Measurements from ENCODE around the gene ZFAND5. TPM values are rescaled to one million over a fixed set of nuclear protein-coding genes. Genes with fewer than 3 reads are reported as not detected.
A peak's percentile ranks its signal among the peaks of the same experiment; 100 is the strongest.

Gene ZFAND5
- polyA plus RNA-seq, 3 donors, result 197 to 212 (median 212) TPM

DNA sequence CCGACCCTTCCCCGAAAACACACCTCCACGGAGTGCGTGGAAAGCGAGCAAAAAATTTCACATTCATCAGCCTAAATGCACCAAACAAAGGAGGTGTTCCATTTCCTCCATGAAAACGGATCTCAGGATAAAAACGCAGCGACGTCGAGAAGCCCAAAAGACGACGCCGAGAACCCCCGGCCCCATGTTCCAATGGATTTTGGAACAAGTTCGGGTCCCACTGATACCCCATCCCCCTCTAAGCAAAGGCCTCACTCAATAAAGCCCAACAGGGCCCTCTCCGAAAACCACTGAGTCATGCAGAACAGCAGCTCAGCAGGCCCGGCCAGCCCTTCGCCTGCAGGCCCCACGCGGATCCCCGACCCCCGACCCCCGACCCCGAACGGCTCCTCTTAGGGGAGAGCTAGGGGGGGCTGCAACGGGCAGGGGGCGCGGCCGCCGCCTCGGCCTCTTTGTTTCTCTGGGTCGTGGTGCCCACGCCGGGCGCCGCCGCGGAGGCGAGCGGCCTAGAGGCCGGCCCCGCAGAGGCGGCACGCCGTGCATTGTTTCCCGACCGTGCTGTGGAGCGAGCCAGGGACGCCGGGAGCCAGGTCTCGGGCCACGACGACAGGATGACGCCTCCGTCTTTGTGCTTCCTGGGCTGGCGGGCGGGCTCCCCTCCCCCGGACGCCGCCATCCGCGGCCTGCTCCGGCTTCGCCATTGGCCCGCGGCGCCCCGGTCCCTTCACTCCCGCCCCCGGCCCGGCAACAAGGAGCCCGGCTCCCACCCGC, 915 bp downstream of the ZFAND5 start:
- DNase-seq (ENCODE audit: low read depth in 3 of 3, low spot score in 2 of 3), result peak in 2 of 3 donors; percentile 41 to 45

DNA sequence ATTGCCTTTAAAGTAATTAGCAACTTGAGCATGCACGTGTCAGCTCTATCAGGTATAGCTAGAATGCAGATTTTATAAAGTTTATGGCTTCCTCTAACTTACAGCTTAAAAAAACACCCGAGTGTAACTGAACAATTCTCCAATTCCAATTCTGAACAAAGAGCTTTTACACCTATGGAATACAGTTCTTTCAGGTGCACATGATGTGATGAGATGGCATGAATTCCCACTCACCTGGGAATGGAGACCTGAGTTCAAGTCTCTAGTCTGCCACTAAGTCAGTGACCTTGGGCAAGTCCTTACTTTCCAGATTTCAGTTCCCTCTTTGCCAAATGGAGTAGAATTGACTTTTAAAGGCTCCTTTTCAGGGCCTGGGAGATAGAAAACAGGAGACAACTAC, 1.8 kb downstream of the ZFAND5 start:
- peak in 1 of 3 donors; percentile 18 for DNase-seq (ENCODE audit: low read depth in 3 of 3, low spot score in 2 of 3)

DNA sequence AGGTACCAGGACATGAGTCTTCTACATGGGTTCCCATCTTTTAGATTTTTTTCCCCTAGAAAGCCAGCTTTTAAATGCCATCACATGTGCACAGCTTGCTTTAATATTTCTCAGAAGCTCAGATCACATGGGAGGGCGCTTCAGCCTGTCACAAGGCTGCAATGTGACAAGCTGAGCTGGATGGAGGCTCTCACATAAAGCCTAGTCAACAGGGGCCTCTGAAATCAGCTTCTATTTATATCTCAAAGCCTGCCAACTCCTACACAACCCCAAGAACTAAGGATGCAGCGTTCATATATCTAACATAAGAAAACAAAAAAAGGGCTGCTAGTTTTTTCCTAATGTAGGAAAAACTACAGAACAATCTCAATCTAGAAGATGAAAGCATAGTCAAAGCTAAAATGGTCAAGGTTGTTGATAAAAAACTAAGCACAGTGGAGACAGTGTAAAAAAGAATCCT, 2.3 kb downstream of the ZFAND5 start:
- peak; percentile 38 to 68 (median 53) for DNase-seq (ENCODE audit: low read depth in 3 of 3, low spot score in 2 of 3)

DNA sequence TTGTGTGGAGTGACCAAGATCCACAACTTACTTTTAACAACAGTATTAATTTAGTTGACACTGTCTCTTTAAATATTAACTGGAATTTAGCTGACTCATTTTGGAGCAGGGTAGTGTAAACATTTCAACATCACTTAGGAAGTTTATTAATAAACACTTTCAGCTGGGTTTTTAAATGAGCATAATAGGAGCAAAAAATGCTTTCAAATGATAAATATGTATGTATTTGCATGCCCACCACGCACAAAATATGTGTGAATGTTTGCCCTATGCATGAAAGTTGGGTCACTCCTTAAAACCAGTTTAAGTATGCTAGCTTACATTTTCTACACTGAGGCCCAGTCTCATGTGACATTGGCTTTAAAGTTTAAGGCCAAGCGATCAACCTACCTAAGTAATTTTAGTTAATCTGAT, 2.9 kb downstream of the ZFAND5 start:
- no peak for DNase-seq (ENCODE audit: low read depth in 3 of 3, low spot score in 2 of 3)

DNA sequence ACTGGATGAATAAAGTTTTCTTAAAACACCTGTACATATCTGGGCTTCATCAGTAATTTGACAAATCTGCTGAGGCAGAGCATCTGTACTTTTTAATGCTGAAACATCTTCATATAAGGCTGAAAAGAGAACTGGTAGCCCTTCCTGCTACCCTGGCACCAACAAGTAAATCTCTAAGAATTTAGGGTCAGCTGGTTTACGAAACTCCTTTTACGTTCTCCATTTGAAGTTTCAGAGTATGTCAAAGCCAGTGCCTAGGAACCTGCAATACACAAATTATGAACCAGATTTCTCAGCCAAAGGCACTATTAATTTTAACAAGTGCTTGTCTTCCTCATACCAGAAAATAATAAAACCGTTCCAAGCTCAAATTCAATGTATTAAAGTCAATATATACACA, 3.8 kb downstream of the ZFAND5 start:
- no peak for DNase-seq (ENCODE audit: low read depth in 3 of 3, low spot score in 2 of 3)

DNA sequence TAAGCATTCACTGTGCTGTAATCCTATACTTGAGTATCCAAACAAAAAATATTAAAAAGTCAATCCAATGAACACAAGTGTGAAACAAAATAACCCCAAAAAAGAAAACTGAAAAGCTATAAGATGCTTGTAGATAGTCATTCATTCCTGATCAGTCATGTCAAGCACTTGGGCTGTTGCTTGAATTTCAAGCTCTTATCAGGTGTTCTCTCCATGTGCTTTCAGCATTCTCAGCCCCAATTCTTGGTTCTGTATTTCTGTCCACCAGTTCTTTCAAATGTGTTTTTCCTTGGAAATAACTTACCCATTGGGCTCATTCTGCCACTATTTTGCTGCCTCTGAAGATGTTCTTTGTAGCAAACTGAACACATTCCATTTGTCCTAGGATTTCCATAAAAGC, 4.7 kb downstream of the ZFAND5 start:
- no peak for DNase-seq (ENCODE audit: low read depth in 3 of 3, low spot score in 2 of 3)

DNA sequence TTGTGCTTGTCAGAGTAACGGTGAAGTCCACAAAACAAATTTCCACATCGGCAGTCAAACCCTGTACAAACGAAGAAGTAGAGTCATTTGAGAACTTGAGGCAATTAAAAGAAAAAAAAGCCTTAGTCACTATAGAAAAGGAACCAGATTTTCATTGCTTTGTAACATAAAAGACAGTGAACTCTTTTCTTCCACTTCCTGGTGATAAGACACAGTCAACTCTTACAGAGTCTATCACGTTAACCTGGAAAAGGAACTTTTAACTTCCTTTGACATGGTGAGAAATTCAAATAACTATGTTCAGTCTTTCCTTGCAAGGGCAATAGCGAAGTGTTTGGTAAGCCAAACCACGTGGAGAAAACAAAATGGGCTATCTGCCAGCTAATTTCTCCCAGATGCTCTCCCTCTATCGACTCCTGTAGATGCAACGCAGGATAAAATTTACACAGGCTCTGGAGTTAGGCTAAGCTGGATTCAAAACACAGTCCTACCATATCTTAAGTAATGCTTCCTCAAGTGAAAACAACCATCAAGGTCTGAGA, 8.9 kb downstream of the ZFAND5 start:
- no peak for DNase-seq (ENCODE audit: low read depth in 3 of 3, low spot score in 2 of 3)

DNA sequence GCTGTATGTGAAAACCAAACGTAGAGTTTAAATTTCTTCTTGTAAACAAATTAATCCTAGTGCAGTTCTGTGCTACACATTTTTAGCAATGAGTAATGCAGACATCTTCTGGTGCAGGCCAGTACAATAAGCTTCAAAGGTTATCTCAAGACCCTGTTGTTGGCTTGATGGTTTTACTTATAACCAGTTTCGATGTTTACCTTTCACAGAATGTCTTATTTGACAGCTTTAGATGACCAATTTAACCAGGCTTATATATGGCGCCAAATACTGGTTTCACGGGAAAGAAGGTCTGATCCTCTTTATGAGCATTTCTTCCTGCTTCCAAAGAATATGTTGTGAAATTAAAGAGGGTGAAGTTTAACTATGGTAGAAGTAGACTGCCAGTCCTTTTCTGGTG, 9.9 kb downstream of the ZFAND5 start:
- no peak for DNase-seq (ENCODE audit: low read depth in 3 of 3, low spot score in 2 of 3)

DNA sequence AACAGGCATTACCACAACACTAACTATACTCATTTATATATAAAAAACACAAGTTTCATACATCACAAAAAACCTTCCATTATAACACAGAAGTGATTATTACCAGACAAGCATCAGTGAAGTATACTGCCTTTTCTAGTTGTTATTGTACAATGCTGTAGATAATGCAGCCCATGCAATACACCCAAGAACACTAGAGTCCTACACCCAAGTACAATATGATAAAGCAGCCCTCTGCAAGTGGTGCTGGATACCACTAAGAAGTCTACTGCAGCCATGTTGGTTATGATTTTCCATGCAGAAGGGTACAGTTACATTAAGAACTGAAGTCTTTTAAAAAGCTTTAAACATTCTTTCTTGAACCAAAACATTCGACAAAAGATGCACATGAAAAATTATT, 10.3 kb downstream of the ZFAND5 start:
- no peak for DNase-seq (ENCODE audit: low read depth in 3 of 3, low spot score in 2 of 3)

DNA sequence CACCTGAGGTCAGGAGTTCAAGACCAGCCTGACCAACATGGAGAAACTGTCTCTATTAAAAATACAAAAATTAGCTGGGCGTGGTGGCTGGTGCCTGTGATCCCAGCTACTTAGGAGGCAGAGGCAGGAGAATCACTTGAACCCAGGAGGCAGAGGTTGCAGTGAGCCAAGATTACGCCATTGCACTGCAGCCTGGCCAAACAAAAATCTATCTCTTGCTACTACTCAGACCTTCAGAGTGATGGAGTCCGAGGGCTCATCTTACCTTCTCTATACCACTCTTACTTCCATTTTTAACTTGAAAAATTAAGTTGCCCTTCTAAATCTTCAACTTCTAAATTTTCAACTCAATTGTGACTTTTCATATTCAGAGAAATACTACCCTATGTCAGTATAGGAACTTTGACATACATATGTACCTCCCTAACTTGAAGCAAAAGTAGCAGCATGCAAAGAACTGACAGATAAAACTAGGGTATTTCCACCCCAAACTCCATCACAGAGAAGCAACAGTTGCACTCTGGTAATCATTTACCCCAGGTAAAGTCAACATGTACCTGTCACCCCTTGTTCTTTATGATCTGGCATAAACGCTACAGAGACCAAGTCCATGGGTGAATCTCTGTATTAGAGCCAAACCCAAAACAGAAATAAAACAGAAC, 11.4 kb downstream of the ZFAND5 start:
- no peak for DNase-seq (ENCODE audit: low read depth in 3 of 3, low spot score in 2 of 3)

DNA sequence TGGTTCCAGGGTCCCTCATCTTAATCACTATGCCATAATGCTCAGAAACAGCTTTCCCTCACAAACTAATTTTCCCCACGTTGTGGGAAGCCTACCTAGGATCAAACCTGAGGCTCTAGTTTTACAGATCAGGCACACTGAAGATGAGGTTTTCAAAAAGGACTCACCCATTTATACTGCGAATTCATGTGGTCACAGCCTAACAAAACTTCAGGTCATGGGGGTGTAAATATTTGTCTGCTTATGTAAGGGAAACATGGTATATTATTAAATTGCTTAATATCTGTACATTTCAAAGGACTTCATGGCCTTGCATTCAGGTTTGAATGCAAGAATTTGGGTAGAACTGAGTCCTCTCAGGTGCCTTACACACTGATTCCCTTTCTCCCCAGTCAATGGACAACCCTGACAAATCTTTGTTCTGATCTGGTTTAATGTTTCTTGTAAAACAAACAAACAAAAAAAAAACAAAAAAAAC, 12.1 kb downstream of the ZFAND5 start:
- no peak for DNase-seq (ENCODE audit: low read depth in 3 of 3, low spot score in 2 of 3)

DNA sequence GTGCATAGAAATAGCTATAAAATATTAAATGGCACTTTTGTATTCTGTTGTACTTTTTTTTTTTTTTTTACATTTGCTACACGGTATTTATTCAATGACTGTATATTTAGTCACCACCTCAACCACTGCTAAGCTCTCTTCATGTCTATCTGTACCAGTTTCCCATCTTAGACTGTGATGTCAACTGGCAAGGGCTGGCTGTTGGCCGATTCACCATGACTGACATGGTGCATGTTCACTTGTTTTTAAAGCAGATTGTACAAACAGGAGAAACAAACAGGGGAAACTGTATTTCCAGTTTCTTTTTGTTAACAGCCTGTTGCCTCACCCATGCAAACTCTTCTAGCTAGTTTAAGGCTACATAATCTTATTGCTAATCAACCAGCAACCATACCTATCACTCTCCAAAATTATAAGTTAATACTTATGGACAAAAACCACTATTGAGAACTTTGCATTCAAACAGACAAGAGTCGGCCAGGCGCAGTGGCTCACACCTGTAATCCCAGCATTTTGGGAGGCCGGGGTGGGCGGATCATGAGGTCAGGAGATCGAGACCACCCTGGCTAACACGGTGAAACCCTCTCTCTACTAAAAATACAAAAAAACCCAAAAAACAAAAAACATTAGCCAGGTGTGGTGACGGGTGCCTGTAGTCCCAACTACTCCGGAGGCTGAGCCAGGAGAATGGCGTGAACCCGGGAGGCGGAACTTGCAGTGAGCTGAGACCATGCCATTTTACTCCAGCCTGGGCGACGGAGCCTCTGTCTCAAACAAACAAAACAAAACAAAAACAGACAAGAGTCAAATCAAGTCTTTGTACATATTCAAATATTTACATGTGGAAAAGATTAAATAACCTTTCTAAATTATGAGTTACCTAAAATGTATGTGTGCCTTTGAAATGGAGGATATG, 13.2 kb downstream of the ZFAND5 start:
- DNase-seq (ENCODE audit: low read depth in 3 of 3, low spot score in 2 of 3), result no peak

DNA sequence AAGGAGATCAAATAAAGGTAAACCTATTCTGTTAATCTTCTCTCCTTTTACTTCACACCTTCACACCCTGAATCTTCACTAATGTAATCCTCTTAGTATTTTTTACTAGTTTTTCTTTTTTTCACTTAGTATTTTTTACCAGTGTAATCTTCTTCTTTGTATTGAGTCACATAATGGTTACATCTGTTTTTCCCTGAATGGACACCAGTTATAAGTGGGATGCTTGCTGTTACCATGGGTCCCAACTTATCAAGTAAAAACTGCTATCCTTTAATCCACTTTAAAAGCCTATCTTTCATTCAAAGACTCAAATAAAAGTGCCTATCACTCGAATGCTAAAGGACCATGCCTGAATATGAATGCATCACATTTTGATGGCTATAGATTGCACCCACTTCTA, 15.1 kb downstream of the ZFAND5 start:
- DNase-seq (ENCODE audit: low read depth in 3 of 3, low spot score in 2 of 3), result no peak

DNA sequence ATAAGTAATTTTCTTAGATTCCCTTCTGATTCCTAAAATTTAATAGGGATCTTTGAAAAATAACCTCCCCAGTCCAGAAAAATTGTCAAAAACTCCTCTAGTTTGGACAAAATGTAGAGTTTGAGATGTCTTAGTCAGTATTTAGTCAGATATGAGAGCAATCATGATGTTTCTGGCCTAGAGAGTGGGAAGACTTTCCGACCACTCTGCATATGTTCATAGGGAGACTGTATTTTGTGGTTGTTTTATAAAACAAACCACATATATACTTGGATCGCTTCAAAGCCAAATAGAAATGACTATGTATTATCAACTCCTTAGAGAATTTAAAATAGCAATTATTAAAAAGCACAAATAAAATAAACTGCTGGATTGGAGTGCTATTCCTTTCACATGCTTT, 15.8 kb downstream of the ZFAND5 start:
- DNase-seq (ENCODE audit: low read depth in 3 of 3, low spot score in 2 of 3), result no peak

DNA sequence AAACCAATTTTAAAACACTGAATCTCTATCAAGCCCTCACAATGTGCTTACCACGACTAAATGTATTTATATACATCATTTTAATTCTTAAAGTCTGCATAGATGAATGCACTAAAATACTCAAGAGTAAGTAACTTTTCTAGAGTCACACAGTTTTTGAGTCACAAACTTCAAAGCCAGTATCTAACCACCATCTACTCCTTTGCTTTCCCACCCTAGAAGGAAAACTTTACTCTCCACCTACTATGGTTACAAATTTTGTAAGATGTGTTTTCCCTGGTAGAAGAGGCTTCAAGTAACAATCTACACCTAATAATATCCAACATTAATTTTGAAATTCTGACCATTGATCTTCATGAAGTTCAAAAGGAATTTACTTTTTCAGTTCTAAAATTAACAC, 18.7 kb downstream of the ZFAND5 start:
- no peak for DNase-seq (ENCODE audit: low read depth in 3 of 3, low spot score in 2 of 3)

DNA sequence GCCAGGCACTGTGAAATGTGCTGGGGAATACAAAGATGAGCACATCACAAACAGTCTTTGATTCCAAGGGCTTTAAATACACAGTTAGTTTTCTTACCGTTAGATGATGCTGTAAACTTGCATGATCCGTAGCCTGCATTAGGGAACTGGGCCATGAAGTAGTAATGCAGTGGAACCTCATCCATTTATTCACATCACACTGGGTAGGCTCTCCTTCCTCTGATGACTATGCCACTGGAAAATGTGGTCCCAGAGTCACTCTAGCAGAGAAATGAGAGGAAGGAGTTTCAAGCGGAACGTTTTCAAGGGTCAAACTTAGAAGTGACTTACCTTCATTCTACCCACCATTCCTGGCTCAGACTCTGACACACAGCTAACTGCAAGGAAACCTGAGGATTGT, 26.4 kb downstream of the ZFAND5 start:
- no peak for DNase-seq (ENCODE audit: low read depth in 3 of 3, low spot score in 2 of 3)

DNA sequence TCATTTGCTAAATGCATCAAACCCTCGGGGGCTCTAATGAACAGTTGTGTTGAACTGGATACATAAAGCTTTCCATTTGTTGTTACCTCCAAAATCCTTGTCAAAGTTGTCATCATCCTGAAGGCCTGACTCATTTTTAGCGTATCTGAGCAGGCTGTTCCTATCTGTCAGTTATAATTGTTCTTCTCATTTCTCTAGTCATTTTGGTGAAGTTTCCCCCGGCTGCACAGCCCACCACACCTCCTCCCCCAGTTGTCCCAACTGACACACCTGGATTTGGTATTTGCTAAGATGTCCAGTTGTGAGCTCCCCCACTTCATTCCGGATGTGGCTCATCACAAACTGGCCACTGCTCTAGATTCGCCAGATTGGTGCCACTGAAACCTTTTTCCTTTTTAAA, 27.7 kb downstream of the ZFAND5 start:
- DNase-seq (ENCODE audit: low read depth in 3 of 3, low spot score in 2 of 3), result no peak

DNA sequence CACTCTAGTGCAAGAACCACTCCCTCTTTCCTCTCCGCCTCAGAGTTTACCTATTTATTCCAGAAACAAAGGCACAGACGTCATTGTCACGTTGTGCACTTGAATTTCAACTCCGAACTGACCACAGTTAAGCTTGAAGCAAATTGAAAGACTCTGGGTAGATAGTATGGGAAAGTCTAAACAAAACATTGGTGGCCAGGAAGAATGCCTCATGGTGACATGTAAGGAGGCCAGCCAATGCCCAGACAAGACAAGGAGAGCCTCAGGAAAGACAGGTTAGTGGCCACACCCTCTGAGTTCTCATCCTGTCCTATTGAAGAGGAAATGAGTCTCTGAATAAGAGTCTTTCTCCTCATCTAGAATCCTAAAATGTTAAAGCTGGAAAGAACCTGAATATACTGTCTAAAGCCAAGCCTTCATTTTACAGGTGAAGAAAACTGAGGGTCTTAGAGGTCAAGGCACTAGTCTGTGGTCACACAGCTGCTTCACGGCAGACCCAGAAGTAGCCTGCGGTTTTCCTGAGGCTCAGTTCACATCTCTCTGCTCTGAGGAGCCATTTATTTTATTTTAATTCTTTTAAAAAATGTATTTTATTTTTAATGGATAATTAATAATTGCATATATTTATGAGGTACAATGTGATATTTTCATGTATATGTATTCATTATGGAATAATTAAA, 30.2 kb downstream of the ZFAND5 start:
- no peak for DNase-seq (ENCODE audit: low read depth in 3 of 3, low spot score in 2 of 3)

DNA sequence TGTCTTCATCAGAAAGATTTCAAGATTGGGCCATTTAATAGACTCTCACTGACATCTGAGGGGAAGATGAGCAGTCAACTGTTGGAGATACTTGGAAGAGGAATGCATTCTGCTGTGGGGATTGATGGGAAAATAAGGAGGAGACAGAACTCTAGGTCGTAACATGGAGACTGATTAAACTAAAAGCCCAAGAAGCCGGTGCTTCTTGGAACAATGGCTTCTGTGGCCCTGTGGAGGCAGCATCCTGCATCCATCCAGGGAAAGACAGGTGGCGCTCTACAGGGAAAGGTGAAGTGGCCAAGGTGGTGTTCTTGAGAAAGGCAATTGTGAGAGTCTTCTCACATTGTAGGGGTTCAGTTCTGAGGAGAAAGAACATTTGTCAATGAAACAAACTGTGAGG, 31.3 kb downstream of the ZFAND5 start:
- DNase-seq (ENCODE audit: low read depth in 3 of 3, low spot score in 2 of 3), result no peak

DNA sequence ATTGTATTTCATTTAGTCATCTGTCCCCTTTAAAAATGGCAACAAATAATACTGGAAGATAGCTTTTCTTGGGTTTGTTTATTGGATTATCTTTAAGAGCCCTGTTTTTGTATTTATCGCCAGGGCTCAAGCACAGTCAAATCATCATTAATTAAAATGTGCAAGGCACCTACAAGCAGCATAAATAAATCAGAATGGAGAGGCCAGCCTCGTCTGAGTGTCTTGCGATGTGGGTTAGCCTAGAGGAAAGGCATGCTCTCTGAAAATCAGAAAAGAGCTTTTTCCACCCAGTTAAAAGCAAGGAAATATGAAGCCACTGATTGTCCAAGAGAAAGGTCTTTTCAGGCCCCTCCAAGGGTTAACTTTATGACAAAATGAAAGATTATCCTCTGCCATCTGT, 31.8 kb downstream of the ZFAND5 start:
- no peak for DNase-seq (ENCODE audit: low read depth in 3 of 3, low spot score in 2 of 3)

Measured in right renal cortex interstitium (tissue), 3 donors.